H4 (cell line): ENCODE data around the gene KLHL18. TPM values are rescaled to one million over a fixed set of nuclear protein-coding genes. Genes with fewer than 3 reads are reported as not detected.
A peak's percentile ranks its signal among the peaks of the same experiment; 100 is the strongest.
"Not testable (repeated sequence)": the region's sequence is repeated elsewhere in the genome, so short reads cannot be mapped to it uniquely, and the experiment has no call there.

Experiments
- DNase-seq: peaks from one replicate; pipeline ENCODE4 v3.0.0-alpha.2; 2015; ENCODE audit warnings: low spot score
- total RNA-seq: library from RNA; depleted of rRNA; stranded (reverse); fragments of >200 nt; shearing (Covaris generic); gene quantifications from 2 replicates; pipeline ENCODE4 v1.2.3, GENCODE V29; 2014

KLHL18 gene
- total RNA-seq, 1 experiment from 2014 or later: 17.5 TPM

- DNase-seq: no peak
These were observed 76.6 kb downstream of the KLHL18 start for GRCh38 chr3:47359323-47359722.

- DNase-seq: not testable (repeated sequence)
These were observed 77.4 kb downstream of the KLHL18 start for GRCh38 chr3:47360110-47360517.

GRCh38 chr3:47362701-47363100, 80.0 kb downstream of the KLHL18 start:
- no peak for DNase-seq

GRCh38 chr3:47365213-47366153, 82.7 kb downstream of the KLHL18 start:
- DNase-seq: peak; percentile 19

- DNase-seq: no peak
These were observed 84.1 kb downstream of the KLHL18 start for GRCh38 chr3:47366833-47367232.

- DNase-seq: no peak
These were observed 84.9 kb downstream of the KLHL18 start for GRCh38 chr3:47367631-47368030.

- DNase-seq: not testable (repeated sequence)
These were observed 87.3 kb downstream of the KLHL18 start for GRCh38 chr3:47370020-47370419.

- DNase-seq: no peak
These were observed 88.3 kb downstream of the KLHL18 start for GRCh38 chr3:47370887-47371697.

- DNase-seq: no peak
These were observed 91.8 kb downstream of the KLHL18 start for GRCh38 chr3:47374587-47374986.

GRCh38 chr3:47376393-47376792, 93.6 kb downstream of the KLHL18 start:
- no peak for DNase-seq

GRCh38 chr3:47377186-47377585, 94.4 kb downstream of the KLHL18 start:
- DNase-seq: no peak

- DNase-seq: no peak
These were observed 96.1 kb downstream of the KLHL18 start for GRCh38 chr3:47378869-47379268.

GRCh38 chr3:47379411-47379899, 96.7 kb downstream of the KLHL18 start:
- no peak for DNase-seq

- DNase-seq: no peak
These were observed 97.4 kb downstream of the KLHL18 start for GRCh38 chr3:47380026-47380600.

GRCh38 chr3:47380601-47381316, 98.0 kb downstream of the KLHL18 start, which contains the start of gene PTPN23:
PTPN23 (plus strand) TSS chr3:47381021; CDS start chr3:47381097, 76 bp downstream.
- peak; percentile 95 for DNase-seq

- DNase-seq: peak; percentile 59
These were observed 98.8 kb downstream of the KLHL18 start for GRCh38 chr3:47381317-47382157.

GRCh38 chr3:47384425-47384824, 101.7 kb downstream of the KLHL18 start:
- no peak for DNase-seq

- no peak for DNase-seq
These were observed 102.3 kb downstream of the KLHL18 start for GRCh38 chr3:47385007-47385406.

GRCh38 chr3:47385796-47386195, 103.1 kb downstream of the KLHL18 start:
- DNase-seq: no peak

GRCh38 chr3:47392933-47393332, 110.2 kb downstream of the KLHL18 start:
- no peak for DNase-seq
